Lower lobe of right lung (tissue), 2 donors: ENCODE data around the gene IRS2. TPM values are rescaled to one million over a fixed set of nuclear protein-coding genes. Genes with fewer than 3 reads are reported as not detected.

ENCODE experiments used
- ATAC-seq, 2 donors: fragments of 200-7000 bp; cut with Tn5 transposase; one replicate each; pipeline ENCODE4 v1.9.1; 2020 to 2022; ENCODE audit warnings: mild to moderate bottlenecking in 2 of 2, moderate library complexity in 2 of 2
- DNase-seq: peaks from one replicate; pipeline ENCODE4 v3.0.0-alpha.2; 2020
- H3K27ac ChIP-seq: fragments of 200-600 bp; one replicate; pipeline ENCODE4 v1.8.0; 2022
- H3K27me3 ChIP-seq: fragments of 200-600 bp; one replicate; pipeline ENCODE4 v1.8.0; 2022; ENCODE audit warnings: low read depth
- H3K36me3 ChIP-seq: fragments of 200-600 bp; one replicate; pipeline ENCODE4 v1.8.0; 2022; ENCODE audit warnings: mild to moderate bottlenecking
- H3K4me1 ChIP-seq: fragments of 200-600 bp; one replicate; pipeline ENCODE4 v1.8.0; 2022
- H3K4me3 ChIP-seq: fragments of 200-600 bp; one replicate; pipeline ENCODE4 v1.8.0; 2022; ENCODE audit warnings: mild to moderate bottlenecking
- H3K9me3 ChIP-seq: fragments of 200-600 bp; one replicate; pipeline ENCODE4 v1.8.0; 2022
- intact Hi-C: fragments of 100-400 bp; cut with DNase I; formaldehyde crosslinking; loops from one replicate; pipeline ENCODE4 v1.11.0; 2022
- total RNA-seq: library from RNA; stranded (reverse); fragmentation: NEBNext Ultra II Directional; extraction: Animal tissue kit (Norgen Biotek cat#: 25700); gene quantifications from one replicate; pipeline ENCODE4 v1.2.1, GENCODE V29; 2021
- TF ChIP-seq, protein P1 (sequence below): fragments of 200-600 bp; IDR thresholded peaks from one replicate; pipeline ENCODE4 v1.8.0; 2022; ENCODE audit warnings: antibody characterized with exemption, mild to moderate bottlenecking
- donor health status: DM: no; HTN: yes; CAD: no; lungs with severe emphysema.

The IRS2 gene
- total RNA-seq, 1 donor from 2014 or later = 34.0 TPM

GRCh38 chr13:109809216-109809932 lies 23.0 kb upstream of the IRS2 start:
- no peak for DNase-seq
- intact Hi-C loops = no loop called here
- Histone ChIP-seq H3K36me3 (no peaks in the 10 kb centered on the region), H3K4me1 (no peaks in the 10 kb centered on the region), H3K9me3 (no peaks in the 10 kb centered on the region), H3K27ac (no peak overlapping the region), H3K4me3 (no peak overlapping the region), H3K27me3 (peaks cover 6% of the 10 kb centered on the region)
- ATAC-seq = no peak
- TF ChIP-seq, protein P1, sequence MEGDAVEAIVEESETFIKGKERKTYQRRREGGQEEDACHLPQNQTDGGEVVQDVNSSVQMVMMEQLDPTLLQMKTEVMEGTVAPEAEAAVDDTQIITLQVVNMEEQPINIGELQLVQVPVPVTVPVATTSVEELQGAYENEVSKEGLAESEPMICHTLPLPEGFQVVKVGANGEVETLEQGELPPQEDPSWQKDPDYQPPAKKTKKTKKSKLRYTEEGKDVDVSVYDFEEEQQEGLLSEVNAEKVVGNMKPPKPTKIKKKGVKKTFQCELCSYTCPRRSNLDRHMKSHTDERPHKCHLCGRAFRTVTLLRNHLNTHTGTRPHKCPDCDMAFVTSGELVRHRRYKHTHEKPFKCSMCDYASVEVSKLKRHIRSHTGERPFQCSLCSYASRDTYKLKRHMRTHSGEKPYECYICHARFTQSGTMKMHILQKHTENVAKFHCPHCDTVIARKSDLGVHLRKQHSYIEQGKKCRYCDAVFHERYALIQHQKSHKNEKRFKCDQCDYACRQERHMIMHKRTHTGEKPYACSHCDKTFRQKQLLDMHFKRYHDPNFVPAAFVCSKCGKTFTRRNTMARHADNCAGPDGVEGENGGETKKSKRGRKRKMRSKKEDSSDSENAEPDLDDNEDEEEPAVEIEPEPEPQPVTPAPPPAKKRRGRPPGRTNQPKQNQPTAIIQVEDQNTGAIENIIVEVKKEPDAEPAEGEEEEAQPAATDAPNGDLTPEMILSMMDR = no peak

- no peaks in the 10 kb centered on the region for H3K4me1 ChIP-seq
- no peaks in the 10 kb centered on the region for H3K9me3 ChIP-seq
- DNase-seq (no peak), ATAC-seq (no peak)
- H3K27ac ChIP-seq = no peak overlapping the region
- intact Hi-C loops = no loop called here
- H3K36me3 ChIP-seq = no peaks in the 10 kb centered on the region
- TF ChIP-seq, protein P1 = no peak
- no peak overlapping the region for H3K4me3 ChIP-seq
- peaks cover 6% of the 10 kb centered on the region for H3K27me3 ChIP-seq
These were observed 21.0 kb upstream of the IRS2 start for GRCh38 chr13:109807345-109807744.

GRCh38 chr13:109804654-109805053 lies 18.3 kb upstream of the IRS2 start:
- intact Hi-C loops = no loop called here
- no peaks in the 10 kb centered on the region for H3K4me1 ChIP-seq
- no peak for DNase-seq
- no peak overlapping the region for H3K27ac ChIP-seq
- TF ChIP-seq, protein P1 = no peak
- H3K9me3 ChIP-seq = no peaks in the 10 kb centered on the region
- no peaks in the 10 kb centered on the region for H3K36me3 ChIP-seq
- no peak overlapping the region for H3K4me3 ChIP-seq
- peaks cover 6% of the 10 kb centered on the region for H3K27me3 ChIP-seq
- ATAC-seq = no peak

- TF ChIP-seq, protein P1 = no peak
- Histone ChIP-seq H3K4me3 (no peak overlapping the region), H3K36me3 (no peaks in the 10 kb centered on the region), H3K27ac (no peak overlapping the region), H3K27me3 (peaks cover 6% of the 10 kb centered on the region), H3K9me3 (no peaks in the 10 kb centered on the region), H3K4me1 (no peaks in the 10 kb centered on the region)
- intact Hi-C loops = no loop called here
- ATAC-seq (no peak), DNase-seq (no peak)
These were observed 17.4 kb upstream of the IRS2 start for GRCh38 chr13:109803825-109804224.

- TF ChIP-seq, protein P1 = no peak
- no peaks in the 10 kb centered on the region for H3K4me1 ChIP-seq
- H3K27ac ChIP-seq = no peak overlapping the region
- DNase-seq = no peak
- H3K36me3 ChIP-seq = no peaks in the 10 kb centered on the region
- H3K4me3 ChIP-seq = no peak overlapping the region
- peaks cover 6% of the 10 kb centered on the region for H3K27me3 ChIP-seq
- ATAC-seq = no peak
- intact Hi-C loops = no loop called here
- no peaks in the 10 kb centered on the region for H3K9me3 ChIP-seq
These were observed 16.6 kb upstream of the IRS2 start for GRCh38 chr13:109802936-109803335.
